HepG2 (cell line): ENCODE measurements around the gene CALML6. TPM values are rescaled to one million over a fixed set of nuclear protein-coding genes. Genes with fewer than 3 reads are reported as not detected.

Source experiments
- ARNT2 ChIP-seq: sonication (generic); formaldehyde crosslinking; IDR thresholded peaks from 2 replicates; pipeline ENCODE4 v1.8.0; 2022; ENCODE audit warnings: mild to moderate bottlenecking, low read depth, missing genetic modification reagents, moderate library complexity
- CREB1 ChIP-seq, 2 experiments: fragments of 450-650 bp in 1 of 2; IDR thresholded peaks; 2 replicates each; pipeline ENCODE4 v1.6.1; 2016 to 2017; ENCODE audit warnings: control low read depth in 1 of 2, mild to moderate bottlenecking in 1 of 2, missing compliant biosample characterization in 1 of 2, missing genetic modification characterization in 1 of 2
- HIVEP1 ChIP-seq: sonication (generic); formaldehyde crosslinking; IDR thresholded peaks from 2 replicates; pipeline ENCODE4 v1.4.0; 2020; ENCODE audit warnings: mild to moderate bottlenecking, missing genetic modification reagents
- HMG20A ChIP-seq: IDR thresholded peaks from 2 replicates; pipeline ENCODE4 v1.6.1; 2016; ENCODE audit warnings: borderline replicate concordance
- HNF1B ChIP-seq: sonication (generic); formaldehyde crosslinking; IDR thresholded peaks from 2 replicates; pipeline ENCODE4 v1.5.1; 2020; ENCODE audit warnings: mild to moderate bottlenecking, moderate library complexity, missing genetic modification reagents
- KDM1A ChIP-seq: IDR thresholded peaks from 2 replicates; pipeline ENCODE4 v1.6.1; 2016; ENCODE audit warnings: missing compliant biosample characterization
- MATR3 ChIP-seq: sonication (generic); formaldehyde crosslinking; IDR thresholded peaks from 2 replicates; pipeline ENCODE4 v1.4.0; 2020; ENCODE audit warnings: missing genetic modification reagents
- NCOR1 ChIP-seq: fragments of 200-600 bp; sonication (generic); IDR thresholded peaks from 2 replicates; pipeline ENCODE4 v1.7.0; 2017; ENCODE audit warnings: antibody characterized with exemption, low read length, borderline replicate concordance
- NFKB2 ChIP-seq: sonication (generic); formaldehyde crosslinking; IDR thresholded peaks from 2 replicates; pipeline ENCODE4 v1.4.0; 2020; ENCODE audit warnings: missing genetic modification reagents, borderline replicate concordance
- REL ChIP-seq: sonication (generic); formaldehyde crosslinking; conservative IDR thresholded peaks from 2 replicates; pipeline ENCODE4 v1.8.0; 2022; ENCODE audit warnings: mild to moderate bottlenecking, missing genetic modification reagents, moderate library complexity
- SNAPC4 ChIP-seq: sonication (generic); formaldehyde crosslinking; IDR thresholded peaks from 2 replicates; pipeline ENCODE4 v1.4.0; 2020; ENCODE audit warnings: mild to moderate bottlenecking, missing genetic modification reagents
- ZBTB38 ChIP-seq: sonication (generic); formaldehyde crosslinking; IDR thresholded peaks from 2 replicates; pipeline ENCODE4 v1.5.1; 2020; ENCODE audit warnings: mild to moderate bottlenecking, missing genetic modification reagents
- ZNF101 ChIP-seq: sonication (generic); formaldehyde crosslinking; IDR thresholded peaks from 2 replicates; pipeline ENCODE4 v1.4.0; 2020; ENCODE audit warnings: mild to moderate bottlenecking, low read depth, missing genetic modification reagents, borderline replicate concordance
- ZNF17 ChIP-seq: sonication (generic); formaldehyde crosslinking; IDR thresholded peaks from 2 replicates; pipeline ENCODE4 v1.5.0; 2020; ENCODE audit warnings: mild to moderate bottlenecking, missing genetic modification reagents
- ZNF337 ChIP-seq: sonication (generic); formaldehyde crosslinking; IDR thresholded peaks from 2 replicates; pipeline ENCODE4 v1.5.1; 2020; ENCODE audit warnings: missing genetic modification reagents, low read depth, mild to moderate bottlenecking, borderline replicate concordance
- ZNF510 ChIP-seq: sonication (generic); formaldehyde crosslinking; IDR thresholded peaks from 2 replicates; pipeline ENCODE4 v1.4.0; 2020; ENCODE audit warnings: low read depth, mild to moderate bottlenecking, missing genetic modification reagents
- ZNF512B ChIP-seq: sonication (generic); formaldehyde crosslinking; IDR thresholded peaks from 2 replicates; pipeline ENCODE4 v1.5.1; 2020; ENCODE audit warnings: missing genetic modification reagents, mild to moderate bottlenecking, borderline replicate concordance
- ZNF598 ChIP-seq: sonication (generic); formaldehyde crosslinking; IDR thresholded peaks from 2 replicates; pipeline ENCODE4 v1.5.1; 2020; ENCODE audit warnings: mild to moderate bottlenecking, missing genetic modification reagents, borderline replicate concordance
- ZNF629 ChIP-seq: sonication (generic); formaldehyde crosslinking; conservative IDR thresholded peaks from 2 replicates; pipeline ENCODE4 v1.5.0; 2020; ENCODE audit warnings: missing genetic modification reagents
- ZNF782 ChIP-seq: sonication (generic); formaldehyde crosslinking; IDR thresholded peaks from 2 replicates; pipeline ENCODE4 v1.4.0; 2020; ENCODE audit warnings: missing genetic modification reagents, mild to moderate bottlenecking, borderline replicate concordance
- polyA plus RNA-seq, 8 experiments: library from polyadenylated mRNA; depleted of rRNA in 3 of 8; stranded (reverse) in 7 of 8; unstranded in 1 of 8; fragments of >200 nt; fragmentation: Illumina TruSeq in 4 of 8; extraction: Trizol in 4 of 8; gene quantifications; 2 replicates each; pipeline versions ENCODE4 v1.2.1 to v1.2.3, GENCODE V29; 2011 to 2016; ENCODE audit warnings: low read depth in 4 of 8, missing spikeins in 1 of 8, mixed read lengths in 1 of 8; ENCODE audit not compliant: insufficient read depth in 1 of 8
- total RNA-seq, 5 experiments: library from RNA; depleted of rRNA; stranded (reverse); fragments of >200 nt; fragmentation: Illumina TruSeq; extraction: Trizol; gene quantifications; 2 replicates each; pipeline ENCODE4 v1.2.3, GENCODE V29; 2016; ENCODE audit warnings: low read depth in 1 of 5

CALML6 gene
- total and polyA plus RNA-seq, 2 of the 13 experiments (the other 11 are each of a cell fraction or from before 2014, with no cell fraction given) = 0.11 to 0.12 TPM

GRCh38 chr1:1941211-1941841 is 26.3 kb downstream of the CALML6 start (continued):
- TF ChIP-seq SNAPC4 = no peak
- peak; percentile 52; the same call in 1 of the 2 replicates for TF ChIP-seq ZNF629 (CRISPR knock-in tag)
- peak; percentile 91 for TF ChIP-seq NCOR1
- peak; percentile 87 for TF ChIP-seq KDM1A
- no peak for TF ChIP-seq ZNF512B (CRISPR knock-in tag)
- TF ChIP-seq NFKB2 (CRISPR knock-in tag) = no peak
- TF ChIP-seq ZBTB38 (CRISPR knock-in tag) = peak; percentile 78; the same call in 1 of the 2 replicates
- no peak for TF ChIP-seq HMG20A (CRISPR knock-in tag)
- no peak; the same call in 1 of the 2 replicates for TF ChIP-seq ZNF337
- TF ChIP-seq ZNF598 (CRISPR knock-in tag) = peak; percentile 81; the same call in 1 of the 2 replicates
- no peak for TF ChIP-seq CREB1 (IDR thresholded peaks at IDR 0.05)
- TF ChIP-seq CREB1 (CRISPR knock-in tag; IDR thresholded peaks at IDR 0.05) = 0 out of 2 replicates have a peak, but pooled peaks have one; percentile 36
- TF ChIP-seq HNF1B (CRISPR knock-in tag) = peak; percentile 77
- 0 out of 2 replicates have a peak, but pooled peaks have one; percentile 28 for TF ChIP-seq REL
- no peak for TF ChIP-seq ARNT2 (CRISPR knock-in tag)
- no peak for TF ChIP-seq ZNF782 (CRISPR knock-in tag)
- no peak for TF ChIP-seq MATR3 (CRISPR knock-in tag)
- peak; percentile 51; the same call in 1 of the 2 replicates for TF ChIP-seq HIVEP1
- no peak for TF ChIP-seq ZNF101 (CRISPR knock-in tag)
- TF ChIP-seq ZNF510 (CRISPR knock-in tag) = 0 out of 2 replicates have a peak, but pooled peaks have one; percentile 56
- no peak for TF ChIP-seq ZNF17 (CRISPR knock-in tag)
